GM23338 (cell line): ENCODE data around the gene GSC2. TPM values are rescaled to one million over a fixed set of nuclear protein-coding genes. Genes with fewer than 3 reads are reported as not detected.

Source experiments
- ATAC-seq: fragments of 200-7000 bp; cut with Tn5 transposase; 3 replicates; pipeline ENCODE4 v1.9.1; 2020
- DNase-seq: peaks from one replicate; pipeline ENCODE4 v3.0.0-alpha.2; 2015; ENCODE audit warnings: low spot score
- H2AFZ ChIP-seq: fragments of 200-600 bp; sonication (generic); 2 replicates; pipeline ENCODE4 v1.8.0; 2016; ENCODE audit warnings: antibody characterized with exemption, mild to moderate bottlenecking, moderate library complexity
- H3F3A ChIP-seq: fragments of 200-600 bp; sonication (generic); replicated peaks from 2 replicates; pipeline ENCODE4 v1.8.0; 2017; ENCODE audit warnings: antibody characterized with exemption, mixed run types, low read depth
- H3K27ac ChIP-seq: fragments of 200-600 bp; sonication (generic); 2 replicates; pipeline ENCODE4 v1.6.1; 2016; ENCODE audit warnings: low read depth
- H3K27me3 ChIP-seq: fragments of 200-600 bp; sonication (generic); 2 replicates; pipeline ENCODE4 v1.8.0; 2016; ENCODE audit warnings: mild to moderate bottlenecking, mixed run types, moderate library complexity; ENCODE audit not compliant: insufficient read depth
- H3K36me3 ChIP-seq: fragments of 200-600 bp; sonication (generic); 2 replicates; pipeline ENCODE4 v1.8.0; 2016; ENCODE audit warnings: mild to moderate bottlenecking; ENCODE audit not compliant: insufficient read depth
- H3K4me1 ChIP-seq: fragments of 200-600 bp; sonication (generic); 2 replicates; pipeline ENCODE4 v1.8.0; 2016; ENCODE audit warnings: mild to moderate bottlenecking, moderate library complexity; ENCODE audit not compliant: insufficient read depth
- H3K4me2 ChIP-seq: fragments of 200-600 bp; sonication (generic); 2 replicates; pipeline ENCODE4 v1.7.1; 2017; ENCODE audit warnings: mixed run types
- H3K4me3 ChIP-seq: fragments of 200-600 bp; sonication (generic); 2 replicates; pipeline ENCODE4 v1.6.1; 2016; ENCODE audit warnings: mixed run types
- H3K79me2 ChIP-seq: fragments of 200-600 bp; sonication (generic); replicated peaks from 2 replicates; pipeline ENCODE4 v1.8.0; 2017; ENCODE audit warnings: mild to moderate bottlenecking; ENCODE audit not compliant: insufficient read depth
- H3K9me2 ChIP-seq: fragments of 200-600 bp; sonication (generic); 2 replicates; pipeline ENCODE4 v1.8.0; 2017; ENCODE audit not compliant: insufficient read depth
- H4K20me1 ChIP-seq: fragments of 200-600 bp; sonication (generic); replicated peaks from 2 replicates; pipeline ENCODE4 v1.8.0; 2017; ENCODE audit warnings: mild to moderate bottlenecking; ENCODE audit not compliant: insufficient read depth
- H3K27ac Mint-ChIP-seq: 2 replicates; pipeline ENCODE4 v1.8.0; 2020; ENCODE audit warnings: inconsistent platforms, mild to moderate bottlenecking, moderate library complexity, mixed read lengths
- H3K27me3 Mint-ChIP-seq: 3 replicates; pipeline ENCODE4 v1.8.0; 2022; ENCODE audit warnings: low read depth, mild to moderate bottlenecking, moderate library complexity, mixed read lengths, inconsistent platforms; ENCODE audit not compliant: insufficient read depth, poor library complexity
- H3K36me3 Mint-ChIP-seq: 3 replicates; pipeline ENCODE4 v1.8.0; 2021; ENCODE audit warnings: low read depth, mild to moderate bottlenecking, inconsistent platforms, moderate library complexity, mixed read lengths
- H3K4me1 Mint-ChIP-seq: 3 replicates; pipeline ENCODE4 v1.8.0; 2020; ENCODE audit warnings: mild to moderate bottlenecking, inconsistent platforms, mixed read lengths
- H3K4me3 Mint-ChIP-seq: 3 replicates; pipeline ENCODE4 v1.8.0; 2021; ENCODE audit warnings: moderate library complexity, mild to moderate bottlenecking, inconsistent platforms, mixed read lengths
- H3K9me3 Mint-ChIP-seq: 3 replicates; pipeline ENCODE4 v1.8.0; 2020; ENCODE audit warnings: moderate library complexity, mild to moderate bottlenecking, inconsistent platforms, mixed read lengths
- CREB1 ChIP-seq: fragments of 250-450 bp; sonication (Bioruptor Pico); IDR thresholded peaks from 2 replicates; pipeline ENCODE4 v1.5.0; 2020; ENCODE audit warnings: low read depth, mild to moderate bottlenecking, moderate library complexity
- EZH2 ChIP-seq: fragments of 200-600 bp; sonication (generic); IDR thresholded peaks from one replicate; pipeline ENCODE4 v1.8.0; 2017; ENCODE audit warnings: antibody characterized with exemption, mild to moderate bottlenecking, low read depth; ENCODE audit not compliant: unreplicated experiment
- EZH2phosphoT487 ChIP-seq: fragments of 200-600 bp; sonication (generic); IDR thresholded peaks from one replicate; pipeline ENCODE4 v1.8.1; 2018; ENCODE audit warnings: antibody characterized with exemption; ENCODE audit not compliant: unreplicated experiment
- JUNB ChIP-seq: IDR thresholded peaks from one replicate; pipeline ENCODE4 v1.6.1; 2016; ENCODE audit warnings: antibody characterized with exemption; ENCODE audit not compliant: unreplicated experiment
- NANOG ChIP-seq: IDR thresholded peaks from 2 replicates; pipeline ENCODE4 v1.6.1; 2016; ENCODE audit warnings: antibody characterized with exemption, borderline replicate concordance
- POLR2AphosphoS5 ChIP-seq: IDR thresholded peaks from 2 replicates; pipeline ENCODE4 v1.6.1; 2016; ENCODE audit warnings: antibody characterized with exemption, low read depth
- REST ChIP-seq: IDR thresholded peaks from one replicate; pipeline ENCODE4 v1.6.1; 2018; ENCODE audit warnings: antibody characterized with exemption; ENCODE audit not compliant: unreplicated experiment
- STAT1 ChIP-seq: IDR thresholded peaks from one replicate; pipeline ENCODE4 v1.6.1; 2016; ENCODE audit warnings: antibody characterized with exemption; ENCODE audit not compliant: unreplicated experiment
- ZNF114 ChIP-seq: fragments of 250-450 bp; sonication (Bioruptor Pico); IDR thresholded peaks from 2 replicates; pipeline ENCODE4 v1.5.0; 2020; ENCODE audit warnings: mild to moderate bottlenecking, moderate library complexity
- ZNF331 ChIP-seq: fragments of 250-450 bp; sonication (Bioruptor Pico); IDR thresholded peaks from 2 replicates; pipeline ENCODE4 v1.5.0; 2020; ENCODE audit warnings: low read depth, mild to moderate bottlenecking, moderate library complexity
- ZNF462 ChIP-seq: fragments of 250-450 bp; sonication (Bioruptor Pico); IDR thresholded peaks from 2 replicates; pipeline ENCODE4 v1.5.0; 2020; ENCODE audit warnings: mild to moderate bottlenecking, moderate library complexity
- polyA plus RNA-seq: library from polyadenylated mRNA; unstranded; fragments of >200 nt; fragmentation: Nextera tagmentation; extraction: Ambion mirVana; gene quantifications from 2 replicates; pipeline ENCODE4 v1.2.1, GENCODE V29; 2016
- total RNA-seq: library from RNA; depleted of rRNA; stranded (reverse); fragments of >200 nt; shearing (Covaris generic); gene quantifications from 2 replicates; pipeline ENCODE4 v1.2.3, GENCODE V29; 2014

GSC2 gene
- total and polyA plus RNA-seq, 2 experiments from 2014 or later: not detected

DNA sequence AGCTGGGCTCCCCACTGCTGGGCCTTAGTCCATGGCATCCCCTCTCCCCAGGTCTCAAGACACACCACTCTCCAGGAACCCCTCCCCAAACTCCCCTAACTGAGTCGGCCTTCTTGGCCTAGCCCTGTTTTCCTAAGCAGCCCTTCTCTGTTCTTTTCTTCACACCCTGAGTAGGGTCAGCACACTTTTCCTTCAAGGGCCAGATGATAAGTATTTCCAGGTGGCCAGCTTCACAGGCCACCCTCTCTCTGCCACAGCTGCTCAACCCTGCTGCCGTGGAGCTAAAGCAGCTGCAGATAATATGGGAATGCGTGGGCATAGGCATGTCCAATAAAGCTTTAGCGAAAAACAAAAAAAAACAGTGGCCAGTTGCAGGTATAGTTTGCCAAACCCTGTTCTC lies 51.9 kb downstream of the GSC2 start:
- no peaks in the 10 kb centered on the region for H3K36me3 ChIP-seq
- H3K27ac ChIP-seq: 0 out of 2 replicates have a peak overlapping the region, but pooled peaks have one; percentile 32
- no peak overlapping the region for H3K4me3 ChIP-seq
- DNase-seq (no peak), ATAC-seq (no peak)
- H2AFZ ChIP-seq: no peak overlapping the region
- no peak overlapping the region for H3K27ac Mint-ChIP-seq
- H3K4me3 Mint-ChIP-seq: no peak overlapping the region
- H3K9me2 ChIP-seq: no peaks in the 10 kb centered on the region
- H3K9me3 Mint-ChIP-seq: no peaks in the 10 kb centered on the region
- no peak for TF ChIP-seq STAT1
- no peak for TF ChIP-seq NANOG
- TF ChIP-seq REST: no peak
- TF ChIP-seq JUNB: no peak
- no peak for TF ChIP-seq ZNF462 (CRISPR knock-in tag)
- no peak for TF ChIP-seq ZNF331
- TF ChIP-seq EZH2: no peak
- no peak for TF ChIP-seq CREB1 (CRISPR knock-in tag)
- no peak for TF ChIP-seq POLR2AphosphoS5
- TF ChIP-seq ZNF114 (CRISPR knock-in tag): no peak
- TF ChIP-seq EZH2phosphoT487: no peak
- H3K4me2 ChIP-seq: no peak overlapping the region
- no peaks in the 10 kb centered on the region for H3K27me3 ChIP-seq
- no peaks in the 10 kb centered on the region for H3F3A ChIP-seq
- peaks cover 35% of the 10 kb centered on the region for H4K20me1 ChIP-seq
- H3K79me2 ChIP-seq: peaks cover 96% of the 10 kb centered on the region
- H3K4me1 Mint-ChIP-seq: no peaks in the 10 kb centered on the region
- no peaks in the 10 kb centered on the region; the same call in 2 of the 3 replicates for H3K36me3 Mint-ChIP-seq
- no peaks in the 10 kb centered on the region for H3K4me1 ChIP-seq
- peaks cover 1% of the 10 kb centered on the region for H3K27me3 Mint-ChIP-seq
